ENCODE measurements around the gene E2F3.

DNA sequence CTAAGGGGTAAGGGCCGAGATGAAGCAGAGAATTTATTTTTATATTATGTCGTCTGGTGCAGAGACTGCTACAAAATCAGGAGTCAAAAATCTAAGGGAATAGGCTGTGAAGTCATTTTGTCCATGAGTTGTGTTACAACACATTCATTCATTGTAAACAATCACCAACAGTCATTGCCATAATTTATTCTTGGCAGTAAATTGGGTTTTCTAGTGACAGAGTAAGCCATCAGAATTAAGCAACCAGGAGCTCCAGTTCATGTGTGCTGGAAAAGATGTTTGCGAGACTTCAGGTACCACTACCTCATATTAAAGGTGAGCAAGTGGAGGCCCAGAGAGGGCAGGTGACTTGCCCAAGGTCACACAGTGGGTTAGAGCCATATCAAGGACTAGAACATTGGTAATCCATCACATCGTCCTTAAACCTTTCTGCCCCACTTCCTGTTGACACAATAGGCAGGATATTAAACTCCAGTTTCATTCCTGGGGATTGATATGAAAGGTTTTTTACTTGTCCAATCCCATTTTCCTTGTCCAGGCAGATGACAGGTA, 46.0 kb downstream of the E2F3 start:
- TF ChIP-seq, protein P1, sequence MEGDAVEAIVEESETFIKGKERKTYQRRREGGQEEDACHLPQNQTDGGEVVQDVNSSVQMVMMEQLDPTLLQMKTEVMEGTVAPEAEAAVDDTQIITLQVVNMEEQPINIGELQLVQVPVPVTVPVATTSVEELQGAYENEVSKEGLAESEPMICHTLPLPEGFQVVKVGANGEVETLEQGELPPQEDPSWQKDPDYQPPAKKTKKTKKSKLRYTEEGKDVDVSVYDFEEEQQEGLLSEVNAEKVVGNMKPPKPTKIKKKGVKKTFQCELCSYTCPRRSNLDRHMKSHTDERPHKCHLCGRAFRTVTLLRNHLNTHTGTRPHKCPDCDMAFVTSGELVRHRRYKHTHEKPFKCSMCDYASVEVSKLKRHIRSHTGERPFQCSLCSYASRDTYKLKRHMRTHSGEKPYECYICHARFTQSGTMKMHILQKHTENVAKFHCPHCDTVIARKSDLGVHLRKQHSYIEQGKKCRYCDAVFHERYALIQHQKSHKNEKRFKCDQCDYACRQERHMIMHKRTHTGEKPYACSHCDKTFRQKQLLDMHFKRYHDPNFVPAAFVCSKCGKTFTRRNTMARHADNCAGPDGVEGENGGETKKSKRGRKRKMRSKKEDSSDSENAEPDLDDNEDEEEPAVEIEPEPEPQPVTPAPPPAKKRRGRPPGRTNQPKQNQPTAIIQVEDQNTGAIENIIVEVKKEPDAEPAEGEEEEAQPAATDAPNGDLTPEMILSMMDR (IDR thresholded peaks at IDR 0.05) = no peak
- TF ChIP-seq POLR2A (IDR thresholded peaks at IDR 0.05) = no peak
